HFFc6 (cell line): ENCODE data around the gene FAM217A. TPM values are rescaled to one million over a fixed set of nuclear protein-coding genes. Genes with fewer than 3 reads are reported as not detected.

Experiments
- DNase-seq: peaks from one replicate; pipeline ENCODE4 v3.0.0-alpha.2; 2018
- H3K27ac Mint-ChIP-seq: 2 replicates; pipeline ENCODE4 v1.8.0; 2020; ENCODE audit warnings: mild to moderate bottlenecking, mixed read lengths
- H3K27me3 Mint-ChIP-seq: 2 replicates; pipeline ENCODE4 v1.8.0; 2021; ENCODE audit warnings: mild to moderate bottlenecking, moderate library complexity, mixed read lengths; ENCODE audit not compliant: insufficient read depth
- H3K36me3 Mint-ChIP-seq: 2 replicates; pipeline ENCODE4 v1.8.0; 2021; ENCODE audit warnings: low read depth, mixed read lengths
- H3K4me1 Mint-ChIP-seq: 2 replicates; pipeline ENCODE4 v1.8.0; 2020; ENCODE audit warnings: low read depth, mixed read lengths
- H3K4me3 Mint-ChIP-seq: 2 replicates; pipeline ENCODE4 v1.8.0; 2020; ENCODE audit warnings: mild to moderate bottlenecking, moderate library complexity, mixed read lengths
- H3K9me3 Mint-ChIP-seq: 2 replicates; pipeline ENCODE4 v1.8.0; 2020; ENCODE audit warnings: mild to moderate bottlenecking, mixed read lengths
- total RNA-seq, 6 experiments: library from RNA; stranded (reverse); fragmentation: NEBNext Ultra II Directional; extraction: Animal tissue kit (Norgen Biotek cat#: 25700); gene quantifications; 2 replicates in 1 of 6; 3 replicates in 5 of 6; pipeline ENCODE4 v1.2.3, GENCODE V29; 2021
- TF ChIP-seq, protein P1 (sequence below): fragments of 200-600 bp; sonication (generic); IDR thresholded peaks from 2 replicates; pipeline ENCODE4 v1.5.0; 2021; ENCODE audit warnings: antibody characterized with exemption, mild to moderate bottlenecking

FAM217A gene
- total RNA-seq, 6 experiments from 2014 or later: not detected

DNA sequence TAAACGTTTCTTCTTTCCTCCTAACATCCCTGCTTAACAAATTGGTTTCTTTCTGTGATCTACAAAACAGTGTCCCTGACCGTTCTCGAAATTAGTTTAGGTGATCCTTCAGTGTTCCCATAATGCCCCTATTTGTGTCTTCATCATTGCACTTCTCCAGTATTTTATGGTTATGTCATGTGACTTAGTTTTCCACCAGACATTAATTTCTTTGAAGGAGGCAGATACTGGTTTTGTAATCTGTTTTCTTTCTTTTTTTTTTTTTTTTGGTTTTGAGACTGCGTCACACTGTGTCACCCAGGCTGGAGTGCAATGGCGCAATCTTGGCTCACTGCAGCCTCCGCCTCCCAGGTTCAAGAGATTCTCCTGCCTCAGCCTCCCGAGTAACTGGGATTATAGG is 49.2 kb downstream of the FAM217A start:
- Mint-ChIP-seq H3K4me1 (peaks cover 48% of the 10 kb centered on the region), H3K36me3 (peaks cover 45% of the 10 kb centered on the region), H3K9me3 (no peaks in the 10 kb centered on the region), H3K27ac (no peak overlapping the region), H3K4me3 (no peak overlapping the region), H3K27me3 (no peaks in the 10 kb centered on the region)
- TF ChIP-seq, protein P1, sequence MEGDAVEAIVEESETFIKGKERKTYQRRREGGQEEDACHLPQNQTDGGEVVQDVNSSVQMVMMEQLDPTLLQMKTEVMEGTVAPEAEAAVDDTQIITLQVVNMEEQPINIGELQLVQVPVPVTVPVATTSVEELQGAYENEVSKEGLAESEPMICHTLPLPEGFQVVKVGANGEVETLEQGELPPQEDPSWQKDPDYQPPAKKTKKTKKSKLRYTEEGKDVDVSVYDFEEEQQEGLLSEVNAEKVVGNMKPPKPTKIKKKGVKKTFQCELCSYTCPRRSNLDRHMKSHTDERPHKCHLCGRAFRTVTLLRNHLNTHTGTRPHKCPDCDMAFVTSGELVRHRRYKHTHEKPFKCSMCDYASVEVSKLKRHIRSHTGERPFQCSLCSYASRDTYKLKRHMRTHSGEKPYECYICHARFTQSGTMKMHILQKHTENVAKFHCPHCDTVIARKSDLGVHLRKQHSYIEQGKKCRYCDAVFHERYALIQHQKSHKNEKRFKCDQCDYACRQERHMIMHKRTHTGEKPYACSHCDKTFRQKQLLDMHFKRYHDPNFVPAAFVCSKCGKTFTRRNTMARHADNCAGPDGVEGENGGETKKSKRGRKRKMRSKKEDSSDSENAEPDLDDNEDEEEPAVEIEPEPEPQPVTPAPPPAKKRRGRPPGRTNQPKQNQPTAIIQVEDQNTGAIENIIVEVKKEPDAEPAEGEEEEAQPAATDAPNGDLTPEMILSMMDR: no peak
- no peak for DNase-seq

DNA sequence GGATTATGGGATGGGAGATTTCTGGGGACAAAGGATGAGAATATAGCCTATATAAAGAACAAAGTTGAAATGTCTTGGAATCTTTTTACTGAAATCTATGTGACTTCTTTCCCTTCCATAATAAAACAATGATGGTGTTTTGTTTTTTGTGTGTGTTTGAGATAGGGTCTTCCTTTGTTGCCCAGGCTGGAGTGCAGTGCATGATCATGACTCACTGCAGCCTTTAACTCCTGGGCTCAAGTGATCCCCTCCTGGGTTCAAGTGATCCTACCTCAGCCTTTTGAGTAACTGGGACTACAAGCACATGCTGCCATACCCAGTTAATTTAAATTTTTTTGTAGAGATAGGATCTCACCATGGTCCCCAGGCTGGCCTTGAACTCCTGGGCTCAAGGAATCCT is 50.9 kb downstream of the FAM217A start:
- TF ChIP-seq, protein P1: no peak
- DNase-seq: no peak
- Mint-ChIP-seq H3K36me3 (peaks cover 58% of the 10 kb centered on the region), H3K4me3 (no peak overlapping the region), H3K27me3 (no peaks in the 10 kb centered on the region), H3K4me1 (peaks cover 56% of the 10 kb centered on the region), H3K9me3 (no peaks in the 10 kb centered on the region), H3K27ac (no peak overlapping the region)

DNA sequence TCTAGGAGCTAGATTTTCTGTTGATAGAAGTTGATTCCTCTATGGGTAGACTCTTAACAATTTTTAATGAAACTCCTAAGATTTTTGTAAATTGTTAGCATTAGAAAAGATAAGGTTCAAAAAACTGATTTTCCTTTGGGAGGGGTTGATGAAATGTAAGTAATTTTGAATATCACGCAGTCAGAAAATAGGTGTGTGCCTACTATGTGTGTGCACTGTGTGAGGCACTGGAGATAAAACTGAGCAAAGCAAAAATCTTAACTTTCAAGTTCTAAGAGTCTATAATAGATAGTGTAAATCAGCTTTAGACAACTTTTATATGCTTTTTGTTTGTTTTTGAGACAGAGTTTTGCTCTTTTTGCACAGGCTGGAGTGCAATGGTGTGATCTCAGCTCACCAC is 53.3 kb downstream of the FAM217A start:
- H3K4me1 Mint-ChIP-seq: peaks cover 49% of the 10 kb centered on the region
- H3K27ac Mint-ChIP-seq: no peak overlapping the region
- no peaks in the 10 kb centered on the region for H3K9me3 Mint-ChIP-seq
- no peak for DNase-seq
- H3K4me3 Mint-ChIP-seq: no peak overlapping the region
- H3K27me3 Mint-ChIP-seq: peaks cover 5% of the 10 kb centered on the region
- TF ChIP-seq, protein P1: no peak
- H3K36me3 Mint-ChIP-seq: peaks cover 53% of the 10 kb centered on the region

DNA sequence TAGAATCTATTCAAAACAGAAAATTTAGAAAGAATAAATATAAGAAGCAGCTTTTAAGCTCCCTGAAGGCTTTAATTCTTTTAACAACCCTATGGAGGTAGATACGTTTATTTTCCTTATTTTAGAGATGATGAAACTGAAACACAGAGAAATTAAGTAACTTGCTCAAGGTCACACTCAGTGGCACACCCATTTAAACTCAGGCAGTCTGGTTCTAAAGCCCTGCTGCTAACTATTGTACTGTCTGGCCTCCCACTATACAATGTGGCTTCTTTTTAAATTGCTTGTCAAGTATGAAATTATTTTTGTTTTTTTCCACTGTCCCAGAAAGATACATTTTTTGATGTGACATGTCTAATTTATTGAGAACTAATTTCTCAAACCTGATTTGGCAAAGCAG is 55.7 kb downstream of the FAM217A start:
- DNase-seq: no peak
- H3K9me3 Mint-ChIP-seq: no peaks in the 10 kb centered on the region
- H3K36me3 Mint-ChIP-seq: peaks cover 35% of the 10 kb centered on the region
- peak overlapping the region; percentile 95 for H3K4me3 Mint-ChIP-seq
- peak overlapping the region; percentile 99 for H3K27ac Mint-ChIP-seq
- peaks cover 53% of the 10 kb centered on the region for H3K4me1 Mint-ChIP-seq
- TF ChIP-seq, protein P1: no peak
- peaks cover 5% of the 10 kb centered on the region for H3K27me3 Mint-ChIP-seq

DNA sequence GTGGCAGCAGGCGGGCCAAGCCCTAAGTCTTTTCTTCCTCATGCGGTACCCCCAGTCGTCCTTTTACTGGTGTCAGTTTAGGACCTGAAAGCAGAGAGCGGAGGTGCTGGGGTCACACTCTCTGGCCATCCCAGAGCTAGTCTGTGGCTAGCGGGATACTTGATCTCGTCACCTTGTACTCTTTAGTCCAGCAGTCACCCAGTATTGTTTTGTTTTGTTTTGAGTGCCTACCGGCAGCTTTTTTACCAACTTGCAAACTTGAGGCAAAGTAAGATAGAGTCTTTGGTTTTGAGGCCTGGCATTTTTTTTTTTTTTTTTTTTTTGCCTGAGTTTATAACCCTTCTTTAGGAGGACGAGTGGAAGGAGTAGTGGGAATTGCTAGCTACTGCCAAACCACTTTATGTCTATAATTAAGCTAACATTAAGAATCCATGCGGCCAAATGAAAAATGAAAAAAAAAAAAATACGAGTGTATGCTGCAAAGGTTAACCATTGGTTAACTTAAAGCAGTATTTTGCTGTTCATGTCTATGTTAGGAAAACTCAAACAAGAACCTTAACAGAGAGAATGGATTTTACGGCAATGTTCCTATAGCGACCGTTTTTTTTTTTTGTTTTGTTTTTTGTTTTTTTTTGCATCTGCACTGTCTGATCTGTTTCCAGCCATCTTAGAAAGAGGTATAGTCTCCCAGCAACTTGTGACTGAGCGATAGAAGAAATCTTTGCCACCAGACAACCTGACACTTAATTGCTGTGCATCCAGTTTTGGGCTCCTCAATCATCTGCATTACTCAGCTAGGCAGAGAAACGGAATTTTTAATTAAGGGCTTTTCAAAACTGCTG is 56.9 kb downstream of the FAM217A start:
- Mint-ChIP-seq H3K27ac (peak overlapping the region; percentile 99), H3K4me3 (peak overlapping the region; percentile 95), H3K9me3 (no peaks in the 10 kb centered on the region), H3K36me3 (peaks cover 36% of the 10 kb centered on the region), H3K4me1 (peaks cover 52% of the 10 kb centered on the region), H3K27me3 (peaks cover 5% of the 10 kb centered on the region)
- DNase-seq: peak; percentile 13
- TF ChIP-seq, protein P1: no peak
